ENCODE measurements around the gene TPD52L2.

TPD52L2 gene

DNA sequence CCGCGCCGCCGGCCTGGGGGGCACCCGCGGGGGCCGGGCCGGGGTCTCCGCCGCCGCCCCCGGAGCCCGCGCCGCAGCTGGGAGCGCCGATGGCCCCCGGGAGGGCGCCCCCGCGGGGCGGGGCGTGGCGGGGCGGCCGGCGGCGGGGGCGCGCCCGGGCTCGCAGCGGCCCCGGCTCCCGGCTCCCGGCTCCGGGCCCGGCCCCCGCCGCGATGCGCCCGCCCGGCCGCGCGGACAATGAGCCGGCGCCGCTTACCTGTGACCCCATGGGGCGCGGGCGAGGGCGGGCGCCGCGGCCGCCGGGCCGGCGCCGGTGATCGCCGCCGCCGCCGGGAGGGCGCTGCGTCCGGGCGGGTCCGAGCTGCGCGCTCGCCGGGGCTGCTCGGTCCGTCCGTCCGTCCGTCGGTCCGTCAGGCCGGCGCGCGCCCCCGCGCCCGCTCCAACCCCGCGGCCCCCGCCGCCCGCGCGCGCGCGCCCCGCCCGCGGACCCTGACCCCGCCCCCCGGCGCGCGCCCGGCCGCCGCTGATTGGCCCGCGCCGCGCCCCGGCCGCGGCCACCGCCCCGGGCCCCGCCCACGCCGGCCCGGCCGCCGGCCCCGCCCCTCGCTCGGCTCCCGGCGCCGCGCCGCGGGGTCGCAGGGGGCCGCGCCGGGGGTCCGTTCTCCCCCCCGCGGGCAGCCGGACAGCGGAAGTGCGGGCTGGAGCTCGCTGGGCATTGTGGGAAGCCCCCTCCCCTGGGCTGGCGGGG, 34.1 kb upstream of the TPD52L2 start, which contains the start of gene ZBTB46:
Gene ZBTB46, minus strand, starts transcription at position 424 of the 748 bp plus-strand sequence. CDS start 40,507 bp downstream, outside the sequence.
- H3K36me3 Mint-ChIP-seq (ENCODE audit: low read depth) = no peaks in the 10 kb centered on the region
- H3K4me3 Mint-ChIP-seq = peak within 1 kb of the TSS; percentile 81
- peaks cover 12% of the 10 kb centered on the region for H3K4me1 Mint-ChIP-seq (ENCODE audit: low read depth)
- no peak within 1 kb of the TSS for H3K27ac Mint-ChIP-seq
- peaks cover 24% of the 10 kb centered on the region for H3K27me3 Mint-ChIP-seq
- H3K9me3 Mint-ChIP-seq = no peaks in the 10 kb centered on the region

DNA sequence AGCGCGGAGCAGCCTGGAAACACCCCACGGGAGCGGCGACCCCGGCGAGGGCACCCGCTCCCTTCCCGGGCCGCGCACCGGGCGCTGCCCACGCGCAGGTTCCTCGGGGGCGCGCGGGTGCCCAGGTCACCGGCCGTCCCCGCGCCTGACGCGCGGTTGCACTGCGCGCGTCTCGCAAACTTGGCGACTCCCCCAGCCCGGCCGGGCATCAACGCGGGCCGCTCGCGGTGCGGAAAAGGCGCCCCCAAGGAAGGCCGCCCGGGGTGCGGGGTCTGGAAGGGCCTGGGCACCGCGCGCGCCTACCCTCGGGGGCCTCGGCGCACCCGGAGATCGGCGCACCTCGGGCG, 33.5 kb upstream of the TPD52L2 start:
- H3K4me1 Mint-ChIP-seq (ENCODE audit: low read depth) = peaks cover 10% of the 10 kb centered on the region
- no peak overlapping the region for H3K27ac Mint-ChIP-seq
- H3K9me3 Mint-ChIP-seq = no peaks in the 10 kb centered on the region
- H3K36me3 Mint-ChIP-seq (ENCODE audit: low read depth) = no peaks in the 10 kb centered on the region
- peaks cover 22% of the 10 kb centered on the region for H3K27me3 Mint-ChIP-seq
- no peak overlapping the region for H3K4me3 Mint-ChIP-seq

DNA sequence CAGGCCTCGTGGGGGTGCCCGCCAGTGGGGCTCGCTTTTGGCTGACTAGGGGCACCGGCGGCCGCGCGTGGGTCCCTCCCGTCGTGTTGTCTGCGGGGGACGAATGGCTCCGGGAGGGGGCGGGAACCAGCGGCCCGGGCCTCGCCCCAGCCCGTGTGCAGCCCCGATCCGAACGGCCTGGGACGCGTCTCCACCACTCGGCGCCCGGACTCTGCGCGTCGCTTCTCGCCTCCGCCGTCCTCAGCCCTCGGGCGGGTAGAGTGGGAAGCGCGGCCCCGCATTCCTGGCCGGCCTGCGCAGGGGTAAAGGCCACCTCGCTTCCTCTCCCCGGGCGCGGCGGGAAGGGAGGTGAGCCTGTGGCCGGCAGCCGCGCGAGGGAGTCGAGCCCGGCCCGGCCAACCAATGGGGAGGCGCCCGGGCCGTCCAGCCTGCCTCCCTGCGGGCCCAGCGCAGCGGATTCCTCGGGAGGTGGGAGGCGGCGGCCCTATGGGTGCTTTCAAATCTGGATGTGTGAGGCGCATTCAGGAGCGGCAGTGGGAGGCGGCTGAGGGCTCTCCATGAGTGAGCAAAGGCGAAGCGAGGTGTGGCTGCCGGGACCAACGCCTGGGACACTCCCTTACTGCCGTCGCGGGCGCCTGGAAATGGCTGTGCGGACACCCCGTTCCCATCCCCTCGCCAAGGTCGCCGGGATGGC, 32.9 kb upstream of the TPD52L2 start:
- H3K36me3 Mint-ChIP-seq (ENCODE audit: low read depth) = no peaks in the 10 kb centered on the region
- H3K4me1 Mint-ChIP-seq (ENCODE audit: low read depth) = peaks cover 10% of the 10 kb centered on the region
- peaks cover 22% of the 10 kb centered on the region for H3K27me3 Mint-ChIP-seq
- no peak overlapping the region for H3K4me3 Mint-ChIP-seq
- H3K27ac Mint-ChIP-seq = no peak overlapping the region
- no peaks in the 10 kb centered on the region for H3K9me3 Mint-ChIP-seq

DNA sequence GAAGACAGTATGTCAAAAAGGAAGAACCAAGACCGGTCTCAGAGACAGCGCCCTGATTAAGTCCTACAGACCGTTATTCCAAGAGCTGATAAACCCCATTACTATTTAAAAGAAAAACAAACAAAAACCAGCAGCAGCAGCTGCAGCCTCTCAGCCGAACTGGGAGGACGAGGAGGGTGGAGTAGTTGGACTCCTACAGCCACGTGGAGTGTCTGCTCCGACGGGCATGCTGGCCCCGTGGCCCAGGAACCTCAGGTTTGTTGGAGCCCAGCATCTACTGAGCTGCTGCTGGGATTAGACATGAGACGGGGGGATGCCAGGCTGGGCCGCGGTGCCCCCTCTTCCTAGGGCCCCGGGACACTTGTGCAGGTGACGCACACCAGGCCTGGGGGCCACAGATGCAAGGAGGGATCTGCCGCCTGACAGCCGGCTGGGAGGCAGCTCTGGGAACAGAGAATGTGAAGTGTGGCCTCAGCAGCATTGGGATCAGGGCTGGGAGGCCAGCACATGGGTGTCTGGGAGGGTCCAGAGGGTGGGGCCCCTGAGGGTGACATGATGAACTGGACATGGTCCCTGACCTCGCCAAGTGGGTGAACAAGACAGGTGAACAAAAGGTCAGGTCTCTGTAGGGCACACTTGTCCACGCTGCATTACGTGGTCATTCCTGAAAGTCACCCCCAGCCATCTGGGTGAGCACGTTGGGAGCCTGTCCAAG, 31.1 kb upstream of the TPD52L2 start:
- Mint-ChIP-seq H3K4me3 (no peak overlapping the region), H3K36me3 (ENCODE audit: low read depth) (no peaks in the 10 kb centered on the region), H3K4me1 (ENCODE audit: low read depth) (peaks cover 10% of the 10 kb centered on the region), H3K27ac (no peak overlapping the region), H3K9me3 (no peaks in the 10 kb centered on the region), H3K27me3 (peaks cover 12% of the 10 kb centered on the region)

DNA sequence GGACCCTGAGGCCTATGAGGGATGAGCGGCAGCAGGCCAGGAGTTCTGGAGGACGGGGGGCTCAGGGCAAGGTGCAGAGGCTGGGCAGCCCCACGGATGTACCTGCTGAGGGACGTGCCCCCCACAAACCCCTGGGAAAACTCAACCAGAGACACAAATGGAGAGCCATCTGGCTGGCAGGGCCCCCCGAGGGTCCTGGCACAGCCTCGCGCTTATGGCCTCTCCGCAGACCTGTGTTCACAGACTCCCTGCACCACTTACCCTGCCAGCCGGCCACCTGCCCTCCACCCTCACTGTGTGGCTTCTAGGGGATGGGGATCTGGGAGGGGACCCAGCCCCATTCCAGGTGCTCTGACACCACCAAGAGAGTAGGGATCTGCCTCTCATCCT, 30.6 kb upstream of the TPD52L2 start:
- Mint-ChIP-seq H3K4me3 (no peak overlapping the region), H3K27me3 (peaks cover 7% of the 10 kb centered on the region), H3K4me1 (ENCODE audit: low read depth) (peaks cover 7% of the 10 kb centered on the region), H3K9me3 (no peaks in the 10 kb centered on the region), H3K36me3 (ENCODE audit: low read depth) (no peaks in the 10 kb centered on the region), H3K27ac (no peak overlapping the region)

DNA sequence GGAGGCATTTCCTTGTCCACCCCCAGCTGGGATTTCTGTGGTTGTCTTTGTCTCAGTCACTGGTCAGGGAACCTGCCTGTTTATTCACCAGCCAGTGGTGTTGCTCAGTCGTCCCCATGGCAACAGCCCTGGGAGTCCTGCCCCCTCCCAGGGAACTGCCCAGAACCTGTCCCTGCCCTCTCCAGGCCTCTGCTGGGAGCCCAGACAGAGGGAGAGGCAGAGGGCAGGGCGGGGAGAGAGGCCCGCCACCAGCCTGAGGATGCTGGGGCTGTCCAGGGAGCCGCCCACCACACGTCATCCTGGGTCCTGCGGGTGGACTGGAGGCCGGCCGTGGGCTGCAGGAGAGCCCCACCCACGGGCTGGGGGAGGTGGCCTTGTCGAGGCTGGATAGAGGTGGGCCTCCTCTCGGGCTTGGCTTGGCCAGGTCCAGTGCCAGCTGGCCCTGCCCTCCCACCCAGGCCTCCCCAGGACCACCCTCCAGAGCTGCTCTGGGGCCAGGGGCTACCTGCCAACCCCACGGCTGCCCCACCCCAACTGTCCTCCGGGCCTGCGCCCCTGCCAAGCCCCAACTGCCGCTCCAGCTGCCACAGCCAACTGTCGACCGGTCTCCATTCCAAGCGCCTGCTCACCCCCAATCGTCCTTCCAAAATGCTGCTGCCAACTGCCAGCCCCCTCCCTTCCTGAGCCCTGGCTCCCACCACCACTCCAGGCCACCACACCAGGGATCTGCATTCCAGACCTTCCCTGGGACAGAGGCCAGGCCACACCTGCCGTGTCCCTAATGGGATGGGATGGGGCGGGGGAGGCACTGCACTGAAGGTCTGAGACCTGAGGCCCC, 29.8 kb upstream of the TPD52L2 start:
- Mint-ChIP-seq H3K4me1 (ENCODE audit: low read depth) (no peaks in the 10 kb centered on the region), H3K4me3 (no peak overlapping the region), H3K9me3 (no peaks in the 10 kb centered on the region), H3K27me3 (peaks cover 1% of the 10 kb centered on the region), H3K27ac (no peak overlapping the region), H3K36me3 (ENCODE audit: low read depth) (no peaks in the 10 kb centered on the region)

DNA sequence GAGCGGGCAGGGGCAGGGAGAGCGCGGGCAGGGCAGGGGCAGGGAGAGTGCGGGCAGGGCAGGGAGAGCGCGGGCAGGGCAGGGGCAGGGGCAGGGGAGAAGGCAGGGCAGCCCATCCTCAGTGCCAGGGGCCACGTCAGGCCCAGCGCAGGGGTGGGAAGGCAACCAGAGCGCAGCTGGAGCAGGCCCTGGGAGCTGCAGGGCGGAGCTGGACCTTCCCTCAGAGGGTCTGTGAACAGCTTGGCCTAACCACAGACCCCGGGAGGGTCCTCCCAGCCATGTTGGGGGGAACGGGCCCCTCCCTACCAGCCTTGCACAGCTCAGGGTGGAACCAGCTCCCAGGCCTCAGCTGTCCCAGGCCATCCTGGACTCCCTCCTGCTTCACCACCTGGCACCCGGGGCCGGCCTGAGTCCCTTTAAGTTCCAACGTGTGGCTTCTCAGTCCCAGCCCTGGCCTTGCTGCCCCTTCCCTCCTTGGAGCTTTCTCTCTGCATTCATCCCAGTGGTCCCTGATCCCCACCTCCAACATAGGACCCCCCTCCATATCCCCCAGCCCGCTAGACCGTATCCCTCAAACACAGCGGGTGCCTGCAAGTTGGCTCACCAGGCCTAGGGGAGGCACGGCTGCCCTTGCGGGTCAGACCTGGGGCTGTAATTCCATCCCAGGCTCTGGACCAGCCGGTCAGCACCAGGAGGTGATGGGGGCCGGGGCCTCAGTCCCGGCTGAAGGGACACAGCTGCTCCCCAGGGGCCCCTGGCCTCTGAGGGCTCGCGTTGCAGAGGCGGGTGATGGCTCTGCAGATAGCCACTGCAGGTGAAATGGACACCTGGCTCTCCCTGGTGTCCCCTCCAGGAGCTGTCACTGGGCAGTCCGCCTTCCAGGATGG, 28.4 kb upstream of the TPD52L2 start:
- Mint-ChIP-seq H3K27ac (no peak overlapping the region), H3K36me3 (ENCODE audit: low read depth) (no peaks in the 10 kb centered on the region), H3K4me3 (no peak overlapping the region), H3K4me1 (ENCODE audit: low read depth) (no peaks in the 10 kb centered on the region), H3K9me3 (no peaks in the 10 kb centered on the region), H3K27me3 (peaks cover 3% of the 10 kb centered on the region)

DNA sequence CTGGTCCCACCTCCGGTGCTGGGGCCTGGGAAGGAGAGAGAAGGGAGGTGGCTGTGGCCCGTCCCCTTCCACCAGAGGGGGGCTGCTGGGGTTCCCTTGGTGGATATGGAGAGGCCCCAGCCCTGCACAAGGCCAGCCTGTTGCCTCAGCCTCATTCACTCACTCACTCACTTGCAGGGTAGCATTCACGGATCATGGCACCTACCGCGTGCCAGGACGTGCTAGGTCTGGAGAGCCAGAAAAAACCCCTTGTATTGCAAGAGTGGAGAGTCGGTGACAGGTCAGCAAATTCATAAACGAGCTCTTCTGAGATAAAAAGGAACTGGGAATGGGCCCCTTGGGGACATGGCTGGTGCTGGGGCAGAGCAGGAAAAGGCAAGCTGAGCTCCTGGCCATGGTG, 27.6 kb upstream of the TPD52L2 start:
- H3K27me3 Mint-ChIP-seq = peaks cover 8% of the 10 kb centered on the region
- H3K4me1 Mint-ChIP-seq (ENCODE audit: low read depth) = peaks cover 4% of the 10 kb centered on the region
- no peak overlapping the region for H3K4me3 Mint-ChIP-seq
- H3K27ac Mint-ChIP-seq = no peak overlapping the region
- H3K36me3 Mint-ChIP-seq (ENCODE audit: low read depth) = no peaks in the 10 kb centered on the region
- no peaks in the 10 kb centered on the region for H3K9me3 Mint-ChIP-seq

DNA sequence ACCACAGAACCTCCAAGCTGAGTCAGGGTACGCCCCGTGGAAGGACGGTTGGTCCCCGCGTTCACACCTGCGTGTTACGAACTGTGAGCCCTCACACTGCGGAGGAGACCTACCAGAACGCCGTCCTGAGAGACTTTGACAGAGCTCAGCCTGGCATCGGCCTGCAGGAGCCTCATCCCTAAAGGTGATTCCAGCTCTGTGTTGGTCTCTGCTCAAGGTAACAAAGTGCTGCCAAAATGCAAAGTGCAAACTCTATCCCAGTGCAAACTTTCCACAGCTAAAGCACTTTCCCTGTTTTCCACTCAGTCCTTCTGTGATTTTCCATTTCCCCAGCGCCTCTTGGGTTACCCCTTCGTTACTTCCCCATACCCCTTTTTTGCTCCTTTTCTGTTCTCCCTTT, 25.4 kb upstream of the TPD52L2 start:
- Mint-ChIP-seq H3K4me1 (ENCODE audit: low read depth) (peaks cover 4% of the 10 kb centered on the region), H3K36me3 (ENCODE audit: low read depth) (no peaks in the 10 kb centered on the region), H3K27ac (no peak overlapping the region), H3K27me3 (peaks cover 22% of the 10 kb centered on the region), H3K4me3 (no peak overlapping the region), H3K9me3 (no peaks in the 10 kb centered on the region)

DNA sequence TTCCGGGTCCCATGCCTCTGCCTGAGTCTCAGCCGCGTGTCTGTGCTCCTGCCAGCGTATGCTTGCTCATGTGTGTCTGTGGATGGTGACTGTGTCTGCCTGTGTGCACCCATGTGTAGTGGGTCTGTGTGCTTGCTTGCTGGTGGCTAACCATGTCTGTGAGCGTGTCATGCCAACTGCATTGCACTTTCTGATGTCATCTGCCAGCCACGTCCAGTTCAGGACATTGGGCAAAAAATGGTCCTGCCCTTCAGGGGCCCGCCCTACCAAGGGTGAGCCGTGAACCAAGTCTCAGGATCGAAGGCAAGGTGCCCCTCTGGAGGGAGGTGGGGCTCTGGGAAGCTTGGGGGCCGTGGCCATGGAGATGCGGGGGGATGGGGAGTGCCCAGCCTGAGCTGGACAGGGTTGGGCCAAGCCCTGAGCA, 24.7 kb upstream of the TPD52L2 start:
- H3K27me3 Mint-ChIP-seq = peaks cover 26% of the 10 kb centered on the region
- no peaks in the 10 kb centered on the region for H3K36me3 Mint-ChIP-seq (ENCODE audit: low read depth)
- H3K27ac Mint-ChIP-seq = peak overlapping the region; percentile 37
- no peaks in the 10 kb centered on the region for H3K9me3 Mint-ChIP-seq
- H3K4me1 Mint-ChIP-seq (ENCODE audit: low read depth) = peaks cover 4% of the 10 kb centered on the region
- no peak overlapping the region for H3K4me3 Mint-ChIP-seq

DNA sequence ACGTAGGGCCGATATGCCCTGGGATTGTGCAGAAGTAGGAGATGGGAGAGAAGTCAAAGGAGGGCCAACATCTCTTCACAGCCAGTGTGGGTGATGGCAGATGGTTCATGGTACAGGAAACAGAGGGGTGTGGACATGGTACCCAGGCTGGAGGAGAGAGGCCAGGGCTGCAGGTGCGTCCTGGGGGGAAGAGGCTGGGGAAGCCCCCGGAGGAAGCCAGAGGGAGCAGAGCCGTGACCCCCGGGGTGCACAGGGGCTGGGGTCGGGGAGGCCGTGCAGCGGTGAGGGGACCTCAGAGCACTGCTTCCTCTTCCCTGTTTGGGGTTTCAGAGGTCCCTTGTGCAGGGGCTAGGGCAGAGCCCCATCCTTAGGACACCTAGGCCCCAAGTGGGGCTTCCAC, 22.8 kb upstream of the TPD52L2 start:
- peaks cover 30% of the 10 kb centered on the region for H3K27me3 Mint-ChIP-seq

DNA sequence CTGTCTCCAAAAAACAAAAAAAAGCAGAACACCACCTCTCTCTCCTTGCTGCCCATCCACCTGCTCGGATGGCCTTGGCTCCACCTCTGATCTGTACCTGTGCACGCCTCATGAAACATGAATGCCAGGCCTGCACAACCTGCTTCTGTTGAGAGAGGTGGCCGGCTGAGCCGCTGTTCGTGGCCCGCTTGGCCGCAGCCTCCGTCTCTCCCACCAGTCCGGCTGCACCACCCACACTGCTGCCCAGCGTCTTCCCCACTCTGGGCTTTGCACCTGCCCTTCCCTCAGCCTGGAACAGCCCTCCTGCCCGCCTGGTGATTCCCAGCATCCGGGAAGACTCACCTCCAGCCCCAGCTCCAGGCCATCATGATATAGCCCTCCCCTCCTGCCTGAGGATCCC, 21.8 kb upstream of the TPD52L2 start:
- H3K27me3 Mint-ChIP-seq = peaks cover 30% of the 10 kb centered on the region
- H3K36me3 Mint-ChIP-seq (ENCODE audit: low read depth) = no peaks in the 10 kb centered on the region
- H3K27ac Mint-ChIP-seq = no peak overlapping the region
- H3K4me1 Mint-ChIP-seq (ENCODE audit: low read depth) = peaks cover 8% of the 10 kb centered on the region
- H3K4me3 Mint-ChIP-seq = no peak overlapping the region
- H3K9me3 Mint-ChIP-seq = no peaks in the 10 kb centered on the region

More for the DNA sequence above, 22.8 kb upstream of the TPD52L2 start:
- Mint-ChIP-seq H3K9me3 (no peaks in the 10 kb centered on the region), H3K4me1 (ENCODE audit: low read depth) (peaks cover 8% of the 10 kb centered on the region), H3K4me3 (no peak overlapping the region), H3K27ac (no peak overlapping the region), H3K36me3 (ENCODE audit: low read depth) (no peaks in the 10 kb centered on the region)

DNA sequence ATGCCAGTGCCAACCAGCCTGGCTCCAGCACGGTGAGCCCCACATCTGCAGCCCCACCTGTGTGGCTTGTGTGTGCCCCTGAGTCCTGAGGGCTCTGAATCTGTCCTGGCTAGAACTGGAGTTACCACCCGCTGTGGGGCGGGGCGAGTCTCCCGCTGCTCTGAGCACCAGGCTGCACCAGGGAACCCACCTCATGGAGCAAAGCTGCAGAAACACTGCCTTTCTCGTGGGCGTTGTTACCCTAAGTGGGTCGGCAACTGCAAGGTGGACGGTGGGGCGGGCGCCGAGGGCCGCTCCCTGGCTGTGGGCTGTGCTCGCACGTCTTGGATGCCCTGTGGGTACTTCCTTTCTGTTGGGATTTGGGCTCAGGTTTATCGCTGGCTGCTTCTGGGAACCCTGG, 21.3 kb upstream of the TPD52L2 start:
- Mint-ChIP-seq H3K36me3 (ENCODE audit: low read depth) (no peaks in the 10 kb centered on the region), H3K9me3 (no peaks in the 10 kb centered on the region), H3K27ac (no peak overlapping the region), H3K27me3 (peaks cover 30% of the 10 kb centered on the region), H3K4me1 (ENCODE audit: low read depth) (peaks cover 8% of the 10 kb centered on the region), H3K4me3 (no peak overlapping the region)

DNA sequence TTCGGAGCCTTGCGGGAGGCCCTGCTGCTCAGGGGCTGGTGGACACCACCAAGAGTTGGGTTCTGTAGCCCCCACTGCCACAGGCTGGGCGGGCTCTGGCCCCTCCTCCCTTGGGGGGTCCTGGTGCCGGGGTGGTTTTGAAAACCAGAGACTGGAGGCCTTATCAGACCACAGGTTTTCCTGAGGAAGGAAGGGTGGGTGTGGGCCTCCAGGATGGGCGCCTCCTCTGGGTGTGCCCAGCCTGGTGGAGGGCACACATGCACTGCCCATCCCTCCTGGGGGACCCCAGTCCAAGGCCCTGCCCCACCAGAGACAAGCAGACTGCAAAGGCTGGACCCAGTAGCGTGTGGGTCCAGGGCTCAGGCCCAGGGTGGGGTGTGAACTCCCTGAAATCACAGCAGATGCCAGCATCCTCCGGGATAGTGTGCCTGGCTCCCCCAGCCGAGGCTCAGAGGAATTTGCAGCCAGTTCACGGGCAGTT, 20.5 kb upstream of the TPD52L2 start:
- Mint-ChIP-seq H3K4me1 (ENCODE audit: low read depth) (peaks cover 8% of the 10 kb centered on the region), H3K27me3 (peaks cover 30% of the 10 kb centered on the region), H3K27ac (no peak overlapping the region), H3K9me3 (no peaks in the 10 kb centered on the region), H3K4me3 (no peak overlapping the region), H3K36me3 (ENCODE audit: low read depth) (no peaks in the 10 kb centered on the region)
